IPS-18a (cell line): ENCODE data around the gene THOC5.

ENCODE experiments used
- H3K27ac ChIP-seq: one replicate; pipeline ENCODE4 v1.5.1; 2013; ENCODE audit warnings: low read length
- H3K27me3 ChIP-seq: one replicate; pipeline ENCODE4 v1.6.1; 2013; ENCODE audit warnings: mild to moderate bottlenecking, low read length; ENCODE audit not compliant: control insufficient read depth, insufficient read depth
- H3K36me3 ChIP-seq: one replicate; pipeline ENCODE4 v1.6.1; 2013; ENCODE audit warnings: low read depth, low read length; ENCODE audit not compliant: control insufficient read depth
- H3K4me1 ChIP-seq: one replicate; pipeline ENCODE4 v1.6.1; 2013; ENCODE audit warnings: low read depth, low read length; ENCODE audit not compliant: control insufficient read depth
- H3K4me3 ChIP-seq: one replicate; pipeline ENCODE4 v1.5.1; 2013; ENCODE audit warnings: low read length
- H3K9ac ChIP-seq: one replicate; pipeline ENCODE4 v1.6.1; 2013; ENCODE audit warnings: mild to moderate bottlenecking, low read length, moderate library complexity
- H3K9me3 ChIP-seq: one replicate; pipeline ENCODE4 v1.6.1; 2013; ENCODE audit warnings: low read depth, low read length; ENCODE audit not compliant: control insufficient read depth

The THOC5 gene

DNA sequence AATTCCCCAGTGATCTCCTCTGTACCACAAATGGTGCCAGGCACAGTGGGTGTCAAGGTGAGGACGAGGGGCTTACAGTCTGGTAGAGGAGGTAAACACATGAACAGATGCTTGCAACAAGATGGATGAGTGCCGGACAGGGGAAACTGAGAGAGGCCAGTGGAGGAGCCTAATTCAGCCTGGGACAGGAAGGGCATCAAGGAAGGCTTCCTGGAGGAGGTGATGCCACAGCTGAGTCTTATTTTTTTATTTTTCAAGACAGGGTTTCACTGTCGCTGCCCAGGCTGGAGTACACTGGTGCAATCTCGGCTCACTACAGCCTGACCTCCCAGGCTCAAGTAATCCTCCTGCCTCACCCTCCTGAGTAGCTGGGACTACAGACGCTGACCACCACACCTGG lies 92.3 kb downstream of the THOC5 start:
- Histone ChIP-seq H3K9ac (no peak overlapping the region), H3K27me3 (no peaks in the 10 kb centered on the region), H3K4me1 (no peaks in the 10 kb centered on the region), H3K9me3 (no peaks in the 10 kb centered on the region), H3K36me3 (no peaks in the 10 kb centered on the region), H3K4me3 (no peak overlapping the region), H3K27ac (no peak overlapping the region)

- no peak overlapping the region for H3K9ac ChIP-seq
- no peaks in the 10 kb centered on the region for H3K36me3 ChIP-seq
- H3K27ac ChIP-seq, result no peak overlapping the region
- H3K27me3 ChIP-seq, result no peaks in the 10 kb centered on the region
- no peak overlapping the region for H3K4me3 ChIP-seq
- no peaks in the 10 kb centered on the region for H3K9me3 ChIP-seq
- no peaks in the 10 kb centered on the region for H3K4me1 ChIP-seq
Measured at GRCh38 chr22:29459773-29460172, 93.8 kb downstream of the THOC5 start.

DNA sequence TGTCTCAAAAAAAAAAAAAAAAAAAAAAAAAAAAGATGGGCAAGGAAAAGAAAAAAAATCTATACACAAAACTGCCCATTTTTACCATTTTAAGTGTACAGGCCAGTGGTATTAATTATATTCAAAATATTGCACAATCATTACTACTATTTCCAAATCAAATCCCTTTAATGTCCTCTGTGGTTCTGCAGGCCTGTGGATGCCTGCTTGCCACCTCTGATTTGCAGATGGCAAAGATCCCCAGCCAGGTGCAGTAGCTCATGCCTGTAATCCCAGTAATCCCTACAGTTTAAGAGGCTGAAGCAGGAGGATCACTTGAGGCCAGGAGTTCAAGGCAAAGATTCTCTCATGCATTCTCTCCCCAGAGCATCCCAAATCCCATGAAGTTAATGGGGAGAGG lies 95.0 kb downstream of the THOC5 start:
- no peak overlapping the region for H3K9ac ChIP-seq
- no peaks in the 10 kb centered on the region for H3K4me1 ChIP-seq
- H3K36me3 ChIP-seq, result no peaks in the 10 kb centered on the region
- no peak overlapping the region for H3K27ac ChIP-seq
- H3K27me3 ChIP-seq, result no peaks in the 10 kb centered on the region
- no peak overlapping the region for H3K4me3 ChIP-seq
- no peaks in the 10 kb centered on the region for H3K9me3 ChIP-seq

DNA sequence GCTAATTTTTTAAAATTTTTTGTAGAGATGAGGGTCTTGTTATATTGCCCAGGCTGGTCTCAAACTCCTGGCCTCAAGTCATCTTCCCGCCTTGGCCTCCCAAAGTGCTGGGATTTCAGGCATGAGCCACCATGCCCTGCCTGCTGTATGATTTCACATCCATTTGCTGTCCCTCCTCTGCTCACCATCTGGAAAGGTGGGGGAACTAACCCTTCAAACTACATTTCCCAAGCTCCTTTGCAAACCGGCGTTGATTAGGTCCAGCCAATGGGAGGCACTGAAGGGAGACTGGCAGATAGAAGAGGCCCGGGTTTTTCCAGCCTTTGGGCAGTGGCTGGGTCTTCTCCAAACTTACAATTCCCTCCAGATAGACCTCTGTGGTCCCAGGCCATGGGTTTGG lies 95.8 kb downstream of the THOC5 start:
- Histone ChIP-seq H3K4me1 (no peaks in the 10 kb centered on the region), H3K9ac (no peak overlapping the region), H3K36me3 (no peaks in the 10 kb centered on the region), H3K4me3 (no peak overlapping the region), H3K27ac (no peak overlapping the region), H3K9me3 (no peaks in the 10 kb centered on the region), H3K27me3 (no peaks in the 10 kb centered on the region)

- Histone ChIP-seq H3K4me3 (no peak overlapping the region), H3K9me3 (no peaks in the 10 kb centered on the region), H3K27me3 (no peaks in the 10 kb centered on the region), H3K27ac (no peak overlapping the region), H3K9ac (no peak overlapping the region), H3K36me3 (no peaks in the 10 kb centered on the region), H3K4me1 (no peaks in the 10 kb centered on the region)
Measured at GRCh38 chr22:29456211-29456671, 97.3 kb downstream of the THOC5 start.
